ENCODE results near the gene CNTNAP5.

DNA sequence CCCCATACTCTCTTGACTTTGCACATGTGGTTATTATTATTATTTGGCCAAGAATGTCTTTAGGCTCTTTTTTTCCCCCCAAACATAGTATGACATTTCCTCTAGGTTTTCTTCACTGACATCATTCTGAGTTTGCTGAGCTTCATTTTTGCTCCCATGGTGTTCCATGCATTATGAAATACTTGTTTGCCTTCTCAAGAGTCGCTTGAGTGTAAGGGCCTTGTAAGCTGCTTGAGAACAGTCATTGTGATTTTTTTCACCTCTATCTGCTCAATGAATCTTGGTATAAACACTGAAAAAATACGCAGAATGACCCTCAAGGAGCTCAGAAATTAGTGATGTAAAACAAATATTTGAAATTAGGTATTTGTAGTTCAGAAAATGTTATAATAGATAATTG, 688.9 kb downstream of the CNTNAP5 start:
- TF ChIP-seq, protein P1, sequence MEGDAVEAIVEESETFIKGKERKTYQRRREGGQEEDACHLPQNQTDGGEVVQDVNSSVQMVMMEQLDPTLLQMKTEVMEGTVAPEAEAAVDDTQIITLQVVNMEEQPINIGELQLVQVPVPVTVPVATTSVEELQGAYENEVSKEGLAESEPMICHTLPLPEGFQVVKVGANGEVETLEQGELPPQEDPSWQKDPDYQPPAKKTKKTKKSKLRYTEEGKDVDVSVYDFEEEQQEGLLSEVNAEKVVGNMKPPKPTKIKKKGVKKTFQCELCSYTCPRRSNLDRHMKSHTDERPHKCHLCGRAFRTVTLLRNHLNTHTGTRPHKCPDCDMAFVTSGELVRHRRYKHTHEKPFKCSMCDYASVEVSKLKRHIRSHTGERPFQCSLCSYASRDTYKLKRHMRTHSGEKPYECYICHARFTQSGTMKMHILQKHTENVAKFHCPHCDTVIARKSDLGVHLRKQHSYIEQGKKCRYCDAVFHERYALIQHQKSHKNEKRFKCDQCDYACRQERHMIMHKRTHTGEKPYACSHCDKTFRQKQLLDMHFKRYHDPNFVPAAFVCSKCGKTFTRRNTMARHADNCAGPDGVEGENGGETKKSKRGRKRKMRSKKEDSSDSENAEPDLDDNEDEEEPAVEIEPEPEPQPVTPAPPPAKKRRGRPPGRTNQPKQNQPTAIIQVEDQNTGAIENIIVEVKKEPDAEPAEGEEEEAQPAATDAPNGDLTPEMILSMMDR (IDR thresholded peaks at IDR 0.05) = no peak
- TF ChIP-seq REST (IDR thresholded peaks at IDR 0.05; ENCODE audit: insufficient read depth in 1 of 2, low read depth in 2 of 2, low read length in 1 of 2) = no peak
- no peak for TF ChIP-seq POLR2AphosphoS5 (IDR thresholded peaks at IDR 0.05; ENCODE audit: low read depth, low read length)
